PFSK-1 (cell line): ENCODE results near the gene C1QTNF3.

Experiments used
- FOXP2 ChIP-seq: optimal IDR thresholded peaks from 2 replicates; pipeline ENCODE3; 2011; ENCODE audit warnings: borderline replicate concordance, control low read depth, inconsistent platforms; ENCODE audit not compliant: insufficient read depth; ENCODE audit errors: extremely low read length, extremely low read depth
- POLR2AphosphoS5 ChIP-seq: IDR thresholded peaks from 2 replicates; pipeline ENCODE4 v1.6.1; 2012; ENCODE audit warnings: low read depth, mild to moderate bottlenecking, control low read depth, low read length, moderate library complexity
- SIN3A ChIP-seq: IDR thresholded peaks from 2 replicates; pipeline ENCODE4 v1.6.1; 2012; ENCODE audit warnings: mild to moderate bottlenecking, low read length, moderate library complexity, borderline replicate concordance; ENCODE audit not compliant: insufficient read depth
- TAF1 ChIP-seq: IDR thresholded peaks from 2 replicates; pipeline ENCODE4 v1.6.1; 2012; ENCODE audit warnings: low read length, control low read depth, borderline replicate concordance; ENCODE audit not compliant: insufficient read depth
- TF ChIP-seq, protein P1 (sequence below), 2 experiments: IDR thresholded peaks; 2 replicates each; pipeline versions ENCODE4 v1.6.1 to v1.8.0; 2011 to 2012; ENCODE audit warnings: low read depth in 2 of 2, low read length in 2 of 2, control low read depth in 1 of 2, inconsistent platforms in 1 of 2, mild to moderate bottlenecking in 1 of 2, moderate library complexity in 1 of 2; ENCODE audit not compliant: insufficient read depth in 1 of 2

The C1QTNF3 gene

DNA sequence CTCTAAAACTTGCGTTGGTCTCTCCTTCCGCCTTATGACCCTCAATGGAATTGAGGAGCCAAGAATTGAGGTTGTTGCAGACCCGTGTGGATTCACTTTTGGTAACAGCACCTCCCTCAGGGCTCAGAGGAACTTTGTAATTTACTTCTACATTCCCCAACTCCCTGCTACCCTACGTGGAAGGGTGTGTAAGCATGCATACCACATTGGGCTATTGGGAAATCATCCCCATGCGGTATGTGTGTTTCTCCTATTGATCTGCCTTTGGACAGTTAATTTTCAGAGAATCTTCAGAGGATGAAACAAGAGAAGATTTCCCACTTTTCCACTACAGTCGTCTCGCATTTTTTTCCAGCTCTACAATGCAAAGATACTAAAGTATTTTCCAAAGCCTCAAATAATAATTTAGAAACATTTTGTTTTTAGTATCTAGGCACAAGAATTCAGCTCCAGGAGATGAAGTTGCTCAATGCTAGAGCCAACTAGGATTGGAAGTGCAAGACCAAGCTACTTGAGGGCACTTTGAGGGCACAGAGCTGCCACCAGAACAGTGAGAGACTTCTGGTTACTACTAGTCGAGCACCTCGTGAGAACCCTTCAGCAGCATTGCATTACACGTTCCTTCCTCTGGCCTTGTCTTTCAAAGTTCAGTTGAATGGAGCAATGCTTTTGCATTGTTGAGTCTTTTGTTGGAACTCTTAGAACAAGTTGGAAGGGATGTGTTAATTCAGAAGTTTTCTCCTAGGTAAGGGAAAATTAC lies 3.4 kb downstream of the C1QTNF3 start:
- TF ChIP-seq, protein P1, sequence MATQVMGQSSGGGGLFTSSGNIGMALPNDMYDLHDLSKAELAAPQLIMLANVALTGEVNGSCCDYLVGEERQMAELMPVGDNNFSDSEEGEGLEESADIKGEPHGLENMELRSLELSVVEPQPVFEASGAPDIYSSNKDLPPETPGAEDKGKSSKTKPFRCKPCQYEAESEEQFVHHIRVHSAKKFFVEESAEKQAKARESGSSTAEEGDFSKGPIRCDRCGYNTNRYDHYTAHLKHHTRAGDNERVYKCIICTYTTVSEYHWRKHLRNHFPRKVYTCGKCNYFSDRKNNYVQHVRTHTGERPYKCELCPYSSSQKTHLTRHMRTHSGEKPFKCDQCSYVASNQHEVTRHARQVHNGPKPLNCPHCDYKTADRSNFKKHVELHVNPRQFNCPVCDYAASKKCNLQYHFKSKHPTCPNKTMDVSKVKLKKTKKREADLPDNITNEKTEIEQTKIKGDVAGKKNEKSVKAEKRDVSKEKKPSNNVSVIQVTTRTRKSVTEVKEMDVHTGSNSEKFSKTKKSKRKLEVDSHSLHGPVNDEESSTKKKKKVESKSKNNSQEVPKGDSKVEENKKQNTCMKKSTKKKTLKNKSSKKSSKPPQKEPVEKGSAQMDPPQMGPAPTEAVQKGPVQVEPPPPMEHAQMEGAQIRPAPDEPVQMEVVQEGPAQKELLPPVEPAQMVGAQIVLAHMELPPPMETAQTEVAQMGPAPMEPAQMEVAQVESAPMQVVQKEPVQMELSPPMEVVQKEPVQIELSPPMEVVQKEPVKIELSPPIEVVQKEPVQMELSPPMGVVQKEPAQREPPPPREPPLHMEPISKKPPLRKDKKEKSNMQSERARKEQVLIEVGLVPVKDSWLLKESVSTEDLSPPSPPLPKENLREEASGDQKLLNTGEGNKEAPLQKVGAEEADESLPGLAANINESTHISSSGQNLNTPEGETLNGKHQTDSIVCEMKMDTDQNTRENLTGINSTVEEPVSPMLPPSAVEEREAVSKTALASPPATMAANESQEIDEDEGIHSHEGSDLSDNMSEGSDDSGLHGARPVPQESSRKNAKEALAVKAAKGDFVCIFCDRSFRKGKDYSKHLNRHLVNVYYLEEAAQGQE (IDR thresholded peaks at IDR 0.05; ENCODE audit: insufficient read depth in 1 of 2, low read depth in 2 of 2, low read length in 2 of 2): no peak
- no peak for TF ChIP-seq FOXP2
- TF ChIP-seq SIN3A: no peak
- TF ChIP-seq TAF1: no peak
- TF ChIP-seq POLR2AphosphoS5: no peak

DNA sequence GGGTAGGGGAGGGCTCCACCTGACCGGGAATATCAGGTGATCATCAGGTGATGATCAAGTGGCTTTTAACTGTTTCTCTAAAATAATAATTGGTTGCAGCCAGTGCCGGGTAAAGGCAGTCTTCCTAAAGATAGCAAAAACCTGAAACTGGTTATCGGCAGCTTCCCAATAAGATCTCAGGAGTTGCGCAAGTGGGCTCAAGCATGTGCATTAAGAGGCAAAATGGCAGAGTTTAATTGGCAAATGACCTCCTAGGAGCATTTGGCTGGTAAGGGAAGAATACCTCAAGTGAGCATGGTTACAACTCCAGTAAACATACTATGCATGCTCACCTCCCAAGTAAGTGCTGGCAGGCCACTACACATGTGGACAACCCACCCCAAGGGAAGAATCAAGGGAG lies 4.2 kb downstream of the C1QTNF3 start:
- TF ChIP-seq, protein P1 (IDR thresholded peaks at IDR 0.05; ENCODE audit: insufficient read depth in 1 of 2, low read depth in 2 of 2, low read length in 2 of 2): no peak
- TF ChIP-seq SIN3A: no peak
- no peak for TF ChIP-seq TAF1
- TF ChIP-seq FOXP2: no peak
- TF ChIP-seq POLR2AphosphoS5: no peak

DNA sequence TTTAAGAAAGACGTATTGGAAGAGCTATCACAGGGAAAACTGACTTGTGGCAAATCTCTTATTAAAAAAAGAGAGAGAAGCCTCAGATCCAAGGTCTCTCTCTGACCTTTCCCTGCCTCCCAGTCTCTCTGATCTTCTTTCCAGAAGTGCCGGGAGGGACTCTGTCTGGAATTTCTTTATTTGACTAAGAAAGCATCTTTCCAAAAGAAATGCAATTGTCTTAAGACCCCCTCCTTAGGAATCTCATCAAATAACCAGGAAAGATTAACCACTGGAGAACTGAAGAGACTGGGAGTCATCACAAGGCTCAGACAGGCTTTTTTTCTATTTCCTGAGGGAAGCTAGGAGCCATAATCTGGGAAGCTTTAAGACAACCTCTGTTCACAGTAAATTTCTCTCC lies 4.6 kb downstream of the C1QTNF3 start:
- TF ChIP-seq POLR2AphosphoS5 (no peak), FOXP2 (no peak), SIN3A (no peak), TAF1 (no peak)
- TF ChIP-seq, protein P1 (IDR thresholded peaks at IDR 0.05; ENCODE audit: insufficient read depth in 1 of 2, low read depth in 2 of 2, low read length in 2 of 2): no peak

DNA sequence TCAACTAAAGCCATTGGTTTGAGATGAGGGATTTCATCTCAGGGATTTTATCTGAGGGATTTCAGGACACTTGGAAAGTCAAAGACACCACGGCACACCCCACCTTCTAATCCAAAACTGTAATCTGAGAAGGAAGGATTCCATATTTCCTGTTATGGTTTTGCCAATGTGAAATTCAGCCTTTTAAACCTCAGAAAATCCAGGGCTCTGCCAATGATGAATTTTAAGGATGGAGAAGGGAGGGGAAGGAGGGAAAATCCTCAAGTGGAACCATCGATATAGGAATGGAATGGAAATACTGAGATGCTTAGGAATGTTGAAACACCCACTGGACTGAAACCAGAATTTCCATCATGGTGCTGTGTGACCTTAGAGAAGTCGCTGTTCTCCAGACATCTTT lies 5.3 kb downstream of the C1QTNF3 start:
- TF ChIP-seq FOXP2: no peak
- no peak for TF ChIP-seq TAF1
- TF ChIP-seq, protein P1 (IDR thresholded peaks at IDR 0.05; ENCODE audit: insufficient read depth in 1 of 2, low read depth in 2 of 2, low read length in 2 of 2): no peak

DNA sequence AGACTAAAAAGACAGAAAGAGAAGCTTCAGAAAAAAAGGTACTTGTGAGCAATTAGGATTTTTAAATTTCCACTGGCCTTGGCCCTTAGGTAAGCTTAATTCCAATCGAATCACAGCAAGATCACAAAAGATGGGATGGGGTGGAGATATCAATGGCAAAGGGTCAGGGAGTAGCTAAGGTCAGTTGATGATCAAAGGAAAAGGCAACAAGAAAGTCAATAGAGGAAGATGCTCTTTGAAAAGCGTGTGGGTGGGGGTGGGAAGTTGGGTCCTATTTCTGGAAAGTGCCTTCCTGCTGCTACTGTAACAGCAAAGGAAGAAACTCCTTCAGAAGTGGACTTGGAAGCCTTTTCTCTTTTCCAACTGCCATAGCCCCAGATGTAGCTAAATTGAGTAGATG lies 7.3 kb downstream of the C1QTNF3 start:
- TF ChIP-seq FOXP2 (no peak), TAF1 (no peak)
- TF ChIP-seq, protein P1 (IDR thresholded peaks at IDR 0.05; ENCODE audit: insufficient read depth in 1 of 2, low read depth in 2 of 2, low read length in 2 of 2): no peak
